NCI-H1105 (cell line): Measurements from ENCODE around the gene TADA2B.
A peak's percentile ranks its signal among the peaks of the same experiment; 100 is the strongest.

ENCODE experiments used
- DNase-seq: peaks from one replicate; lab custom pipeline; 2025; lab: John Stamatoyannopoulos, UW

TADA2B gene

GRCh38 chr4:7041801-7042502 lies 1.2 kb upstream of the TADA2B start:
- DNase-seq: peak; percentile 42

- peak; percentile 91 for DNase-seq
Observed at GRCh38 chr4:7042503-7043283, 479 bp upstream of the TADA2B start.

GRCh38 chr4:7044137-7044930 lies 1.2 kb downstream of the TADA2B start:
- DNase-seq: no peak

GRCh38 chr4:7045553-7045952 lies 2.4 kb downstream of the TADA2B start:
- no peak for DNase-seq

GRCh38 chr4:7045961-7046921 lies 3.1 kb downstream of the TADA2B start:
- no peak for DNase-seq

GRCh38 chr4:7046971-7047370 lies 3.8 kb downstream of the TADA2B start:
- no peak for DNase-seq

GRCh38 chr4:7048642-7049041 lies 5.5 kb downstream of the TADA2B start:
- no peak for DNase-seq

- DNase-seq: no peak
Observed at GRCh38 chr4:7049295-7049694, 6.1 kb downstream of the TADA2B start.

- DNase-seq: no peak
Observed at GRCh38 chr4:7049739-7050138, 6.6 kb downstream of the TADA2B start.

- DNase-seq: no peak
Observed at GRCh38 chr4:7050481-7051143, 7.4 kb downstream of the TADA2B start.

- DNase-seq: no peak
Observed at GRCh38 chr4:7051144-7051495, 7.9 kb downstream of the TADA2B start.

GRCh38 chr4:7051905-7052304 lies 8.7 kb downstream of the TADA2B start:
- DNase-seq: no peak

GRCh38 chr4:7052313-7052712 lies 9.1 kb downstream of the TADA2B start:
- DNase-seq: no peak

- DNase-seq: no peak
Observed at GRCh38 chr4:7052923-7053715, 9.9 kb downstream of the TADA2B start.

GRCh38 chr4:7054106-7054880 lies 11.1 kb downstream of the TADA2B start:
- DNase-seq: no peak

- no peak for DNase-seq
Observed at GRCh38 chr4:7055111-7055989, 12.2 kb downstream of the TADA2B start.

GRCh38 chr4:7055990-7056325 lies 12.8 kb downstream of the TADA2B start:
- DNase-seq: no peak

- no peak for DNase-seq
Observed at GRCh38 chr4:7058792-7059191, 15.6 kb downstream of the TADA2B start.

- DNase-seq: no peak
Observed at GRCh38 chr4:7059662-7060061, 16.5 kb downstream of the TADA2B start.
